GM21619 (cell line): ENCODE results near the gene SPATA20.

Experiments used
- ATAC-seq: cut with Tn5 transposase; IDR thresholded peaks from one replicate; pipeline ENCODE4 v1.9.1; 2021; ENCODE audit not compliant: unreplicated experiment

SPATA20 gene

DNA sequence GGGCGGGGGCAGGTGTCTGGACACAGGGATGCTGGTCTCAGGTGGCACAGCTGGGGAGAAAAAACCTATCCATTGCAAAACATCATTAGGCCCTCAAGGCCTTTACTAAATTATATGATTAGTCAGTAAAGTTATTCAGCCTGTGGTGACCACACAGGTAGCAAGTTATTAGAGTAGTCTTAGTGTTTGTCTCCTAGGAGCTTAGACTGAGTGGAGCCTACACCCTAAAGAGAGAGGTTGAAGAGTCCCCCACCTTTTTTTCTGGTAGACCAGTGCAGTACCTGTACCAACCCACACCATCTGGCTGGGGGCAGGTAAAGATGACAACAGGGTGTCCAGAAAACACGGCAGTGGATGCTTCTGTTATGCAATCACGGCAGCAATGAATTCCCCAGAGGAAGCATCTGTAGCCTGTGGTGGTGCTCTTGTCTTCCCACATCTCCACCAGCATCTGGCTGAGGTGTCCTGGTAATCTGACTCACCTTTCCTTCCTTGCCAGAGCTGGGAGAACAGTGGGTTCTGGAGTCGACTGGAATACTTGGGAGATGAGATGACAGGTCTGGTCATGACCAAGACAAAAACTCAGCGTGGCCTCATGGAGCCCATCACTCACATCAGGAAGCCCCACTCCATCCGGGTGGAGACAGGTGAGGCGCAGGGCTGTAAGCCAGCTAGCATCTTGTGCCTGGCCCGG is 27.7 kb upstream of the SPATA20 start:
- no peak for ATAC-seq

DNA sequence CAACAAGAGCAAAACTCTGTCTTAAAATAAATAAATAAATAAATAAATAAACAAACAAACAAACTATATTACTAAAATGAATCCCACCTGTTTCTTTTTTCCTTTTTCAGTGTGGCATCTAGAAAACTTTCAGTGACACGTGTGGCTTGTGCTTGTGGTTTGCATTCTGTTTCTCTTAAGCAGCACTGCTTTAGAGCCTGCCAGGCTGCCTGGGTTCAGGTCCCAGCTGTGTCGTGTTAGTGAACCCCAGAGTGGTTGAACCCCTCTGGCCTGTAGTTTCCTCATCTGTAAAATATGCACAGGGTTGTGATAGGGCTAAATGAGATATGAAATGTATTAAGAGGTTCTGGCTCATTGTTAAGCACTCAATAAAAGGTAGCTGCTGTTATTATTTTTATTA is 26.5 kb upstream of the SPATA20 start:
- ATAC-seq = no peak

DNA sequence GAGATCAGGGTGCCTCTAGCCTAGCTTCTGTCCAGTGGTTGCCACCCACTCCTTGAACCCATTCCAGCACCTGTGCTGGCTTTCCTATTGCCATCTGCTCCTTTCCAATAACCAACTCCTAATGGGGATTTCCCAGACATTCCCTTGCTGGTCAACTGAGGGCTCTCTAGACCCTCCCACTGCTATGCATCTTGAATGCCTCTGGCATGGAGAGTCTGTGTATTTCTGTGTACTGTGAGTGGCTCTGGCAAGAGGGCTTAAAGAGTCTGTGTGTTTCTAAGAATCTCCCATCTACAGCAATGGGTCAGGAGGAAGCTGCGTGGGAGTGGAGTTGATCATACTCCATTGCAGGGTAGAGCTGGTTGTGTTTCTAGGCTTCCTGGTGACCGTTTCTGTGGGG is 25.5 kb upstream of the SPATA20 start:
- ATAC-seq = no peak

DNA sequence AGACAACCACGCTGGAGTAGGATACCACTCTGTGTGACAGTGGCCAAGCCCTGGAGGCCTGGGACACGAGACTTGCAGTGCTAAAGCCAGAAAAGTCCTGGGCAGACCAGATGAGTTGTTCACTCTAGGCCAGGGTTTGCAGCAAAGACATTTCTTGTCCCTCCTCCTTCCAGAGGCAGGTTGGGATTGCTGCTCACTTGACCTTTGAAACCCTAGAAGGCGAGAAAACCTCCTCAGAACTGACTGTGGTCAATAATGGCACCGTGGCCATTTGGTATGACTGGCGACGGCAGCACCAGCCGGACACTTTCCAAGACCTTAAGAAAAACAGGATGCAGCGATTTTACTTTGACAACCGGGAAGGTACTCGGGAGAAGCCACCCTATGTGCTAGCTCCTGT is 24.2 kb upstream of the SPATA20 start:
- no peak for ATAC-seq

DNA sequence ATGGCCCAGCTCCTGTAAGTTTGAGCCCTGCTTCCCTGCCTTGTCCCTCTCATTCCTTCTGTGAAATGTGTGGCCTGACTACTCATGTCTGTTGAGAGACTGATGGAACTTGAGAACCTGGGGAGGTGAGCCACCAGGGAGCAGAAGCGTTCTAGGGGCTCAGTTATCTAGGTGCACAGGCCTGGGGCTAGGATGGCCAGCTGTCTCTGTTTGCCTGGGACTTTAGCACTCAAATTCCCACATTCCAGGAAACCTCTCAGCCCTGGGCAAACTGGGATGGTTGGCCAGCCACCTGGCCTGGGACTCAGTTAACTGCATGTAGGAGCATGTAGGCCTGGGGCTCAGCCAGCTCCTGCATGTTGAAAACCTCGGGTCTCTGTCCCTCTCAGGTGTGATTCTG is 23.8 kb upstream of the SPATA20 start:
- ATAC-seq = no peak

DNA sequence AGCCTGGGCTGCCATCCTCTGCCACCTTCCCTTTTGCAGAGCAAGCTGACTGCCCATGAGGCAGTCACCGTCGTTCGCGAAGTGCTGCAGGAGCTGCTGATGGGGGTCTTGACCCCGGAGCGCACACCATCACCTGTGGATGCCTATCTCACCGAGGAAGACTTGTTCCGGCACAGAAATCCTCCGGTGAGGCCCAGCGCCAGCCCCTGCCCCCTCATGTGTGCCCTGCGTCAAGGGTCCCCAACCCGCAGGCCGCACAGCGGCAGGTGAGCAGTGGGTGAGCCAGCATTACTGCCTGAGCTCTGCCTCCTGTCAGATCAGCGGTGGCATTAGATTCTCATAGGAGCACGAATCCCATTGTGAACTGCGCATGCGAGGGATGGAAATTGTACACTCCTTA is 22.1 kb upstream of the SPATA20 start:
- ATAC-seq = no peak

DNA sequence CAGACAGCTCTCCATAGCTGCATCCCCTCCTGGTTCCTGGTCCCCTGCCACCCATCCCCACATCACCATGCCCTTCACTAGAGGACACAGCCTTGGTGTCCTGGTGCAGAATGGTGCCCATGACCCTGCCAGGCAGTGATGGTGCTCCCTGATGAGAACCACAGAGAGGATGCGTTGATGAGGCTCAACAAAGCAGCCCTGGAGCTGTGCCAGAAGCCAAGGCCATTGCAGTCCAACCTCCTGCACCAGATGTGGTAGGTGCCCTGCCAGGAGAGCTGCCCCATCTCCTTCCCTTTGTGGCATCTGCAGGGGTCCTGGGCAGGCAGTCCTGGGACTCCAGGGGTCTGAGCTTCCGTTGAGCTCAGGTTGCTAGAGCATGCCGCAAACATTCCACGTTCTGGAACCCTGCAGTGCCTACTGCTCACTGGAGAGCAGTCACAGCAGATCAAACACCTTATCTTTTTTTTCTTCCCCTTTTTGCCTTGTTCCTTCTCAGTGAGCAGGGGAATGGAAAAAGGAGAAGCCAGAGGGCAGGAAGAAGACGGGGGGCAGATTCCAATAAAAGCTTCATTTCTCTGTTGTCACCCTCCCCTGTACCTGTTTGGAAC is 19.7 kb upstream of the SPATA20 start:
- ATAC-seq = no peak

DNA sequence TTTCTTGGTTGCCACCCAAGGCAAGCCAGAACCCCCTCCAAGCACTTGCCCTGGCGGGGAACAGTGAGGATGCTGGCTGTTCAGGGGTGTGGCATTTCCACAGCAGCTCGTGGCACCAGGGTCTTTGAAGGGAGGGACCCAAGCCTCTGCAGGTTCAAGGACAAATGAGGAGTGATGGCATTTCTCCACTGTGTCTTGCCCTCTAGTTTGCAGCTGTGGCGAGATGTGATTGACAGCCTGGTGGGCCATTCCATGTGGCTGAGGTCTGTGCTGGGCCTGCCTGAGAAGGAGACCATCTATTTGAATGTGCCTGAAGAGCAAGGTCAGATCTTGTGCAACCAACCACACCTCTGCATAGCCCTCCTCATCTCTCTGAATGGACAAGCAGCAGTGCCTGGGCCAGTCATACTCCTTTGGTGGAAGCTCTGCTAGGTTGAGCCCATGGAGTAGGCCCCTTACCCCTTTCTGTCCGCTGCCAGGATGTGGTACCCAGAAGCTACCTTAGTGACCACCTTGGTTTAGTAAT is 19.0 kb upstream of the SPATA20 start:
- no peak for ATAC-seq

DNA sequence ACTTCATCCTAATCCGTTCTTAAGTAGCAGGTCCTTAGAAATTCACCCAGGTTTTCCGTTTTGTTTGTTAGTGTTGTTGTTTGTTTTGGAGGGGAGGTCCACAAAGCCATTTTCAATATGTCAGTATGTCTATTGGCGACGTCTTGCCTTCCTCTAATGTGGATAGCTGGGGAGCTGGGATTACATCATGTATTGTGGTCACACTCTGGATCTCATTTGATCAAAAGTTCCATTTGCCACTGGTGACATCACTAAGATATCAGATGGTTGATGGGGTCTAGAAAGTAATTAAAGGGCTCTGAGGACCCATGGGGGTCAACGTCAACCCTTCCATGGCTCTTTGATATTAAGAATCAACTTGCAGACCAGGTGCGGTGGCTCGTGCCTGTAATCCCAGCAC is 17.1 kb upstream of the SPATA20 start:
- no peak for ATAC-seq

DNA sequence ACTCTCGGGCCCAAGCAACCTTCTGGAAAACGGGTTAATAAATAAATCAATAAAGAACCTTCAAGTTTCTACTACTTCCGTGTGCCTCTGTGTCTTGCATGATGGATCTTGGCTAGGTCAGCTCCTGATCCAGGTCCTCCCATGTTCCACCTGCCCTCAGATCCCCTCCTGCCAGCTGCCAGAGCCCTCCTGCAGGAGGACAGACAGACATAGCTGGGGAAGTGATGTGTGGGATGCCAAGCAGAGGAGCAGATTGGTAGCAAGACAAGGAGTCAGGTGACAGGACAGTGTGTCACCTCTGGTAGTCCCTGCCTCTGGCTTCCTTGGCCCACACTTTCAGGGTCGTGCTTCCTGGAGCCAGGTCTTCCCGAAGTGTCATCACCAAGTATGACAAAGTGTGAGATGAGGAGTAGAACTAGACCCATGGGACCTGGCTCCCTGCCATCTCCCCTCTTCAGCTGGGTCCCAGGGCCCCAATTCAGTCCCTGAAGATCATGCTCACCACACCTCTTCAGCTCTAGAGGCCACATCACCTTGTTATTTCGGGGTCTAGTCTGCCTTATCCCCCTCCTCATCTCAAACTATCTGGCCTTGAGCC is 15.4 kb upstream of the SPATA20 start:
- ATAC-seq = no peak

DNA sequence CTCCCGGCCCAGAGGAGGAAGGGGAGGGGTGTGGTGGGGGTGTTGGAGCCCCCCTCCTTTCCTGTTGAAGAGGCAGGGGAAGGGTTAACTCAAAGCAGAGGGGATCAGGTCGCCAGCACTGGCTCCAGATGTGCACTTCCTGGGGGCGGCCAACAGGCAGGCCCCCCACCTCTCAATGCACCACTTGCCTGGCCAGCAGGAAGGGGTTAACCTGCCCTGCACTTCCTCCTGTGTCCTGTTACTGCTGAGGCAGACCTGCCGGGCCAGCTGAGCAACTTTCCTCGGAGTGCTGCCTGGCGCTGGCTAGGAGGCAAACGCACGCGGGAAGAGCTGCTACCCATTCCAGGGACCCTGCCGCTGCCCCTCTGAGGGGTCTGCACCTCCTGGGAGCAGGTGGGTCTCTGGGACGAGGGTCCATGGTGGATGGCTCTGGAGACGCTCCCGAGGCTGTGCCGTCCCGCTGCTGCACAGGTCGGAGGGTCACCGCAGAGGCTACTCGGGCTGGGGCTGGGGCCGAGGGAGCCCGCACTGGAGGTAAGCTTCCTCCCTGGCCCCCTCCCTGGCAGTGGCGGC is 14.4 kb upstream of the SPATA20 start, which contains the start of gene EPN3:
Gene EPN3, plus strand, starts transcription at position 284 of the 573 bp plus-strand sequence. CDS start 3,822 bp downstream, outside the sequence.
- ATAC-seq = no peak

DNA sequence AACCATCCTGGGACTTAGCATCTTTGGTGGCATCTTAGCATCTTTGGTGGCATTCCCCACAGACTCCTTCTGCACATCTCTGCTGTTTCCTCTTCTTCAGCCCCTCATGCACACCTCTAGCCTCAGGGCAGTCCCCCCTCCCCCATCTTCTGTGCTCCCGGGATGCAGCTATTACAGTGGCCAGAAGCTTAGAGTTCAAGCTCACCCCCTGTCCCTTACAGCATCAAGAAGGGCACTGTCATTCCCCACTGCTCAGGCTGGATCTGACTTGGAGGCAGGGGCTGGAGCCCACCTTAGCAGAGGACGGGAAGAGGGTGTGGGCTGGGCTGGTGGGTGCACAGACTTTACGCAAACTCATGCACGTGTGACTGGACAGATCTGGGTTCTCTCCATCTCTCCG is 13.8 kb upstream of the SPATA20 start:
- no peak for ATAC-seq

DNA sequence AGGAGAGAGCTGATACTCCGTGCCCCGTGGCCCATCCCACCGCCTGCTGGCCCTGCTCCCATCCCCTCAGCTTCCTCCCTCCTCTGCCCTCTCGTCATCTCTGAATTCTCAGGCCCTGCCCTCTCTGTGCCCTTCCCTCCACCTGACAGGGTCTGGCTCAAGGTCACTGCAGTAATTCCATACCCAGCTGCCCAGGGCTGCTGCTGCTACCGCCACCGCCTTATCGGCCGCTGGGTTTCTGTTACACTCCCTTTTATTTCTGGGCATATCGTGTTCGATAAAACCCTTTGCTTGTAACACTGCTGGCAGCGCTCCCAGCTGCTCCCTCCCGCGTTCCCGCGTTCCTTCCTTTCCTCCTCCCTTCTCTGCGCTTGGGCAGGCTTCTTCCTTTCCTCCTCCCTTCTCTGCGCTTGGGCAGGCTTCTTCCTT is 13.2 kb upstream of the SPATA20 start:
- ATAC-seq = no peak

DNA sequence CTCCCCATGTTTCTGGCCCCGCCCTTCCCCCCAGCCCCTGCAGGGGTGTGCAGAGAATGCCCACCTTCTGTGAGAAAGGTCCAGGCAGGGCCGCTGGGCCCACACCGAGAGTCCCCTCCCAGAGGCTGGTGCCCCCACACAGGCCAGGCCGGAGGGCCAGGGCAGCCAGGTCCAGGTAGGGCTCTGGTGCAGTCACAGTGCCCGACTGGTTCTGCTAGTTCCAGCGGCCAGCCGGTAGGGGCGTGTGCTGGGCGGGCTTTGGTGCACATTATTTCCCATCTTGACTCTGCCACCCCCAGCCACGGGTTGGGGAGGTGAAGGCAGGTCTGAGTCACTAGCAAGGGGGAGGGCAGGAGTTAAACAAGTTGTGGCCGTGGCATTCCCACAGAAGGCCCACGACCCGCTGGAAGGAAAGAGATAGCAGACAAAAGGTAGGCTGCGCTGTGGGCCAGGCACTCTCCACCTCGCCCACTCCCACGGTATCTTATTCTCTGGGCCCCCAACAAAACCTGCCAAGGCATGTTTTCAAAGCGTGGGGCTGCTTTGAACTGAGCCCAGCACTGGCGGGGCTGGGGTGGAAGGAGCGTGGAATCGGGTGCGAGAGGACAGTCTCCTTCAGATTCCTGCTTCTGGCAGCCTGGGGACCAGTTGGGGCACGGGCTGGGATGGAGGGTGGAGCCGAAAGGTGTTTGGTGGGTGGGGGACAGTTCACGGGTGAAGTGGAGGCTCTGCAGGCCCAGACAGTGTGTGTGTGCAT is 12.6 kb upstream of the SPATA20 start:
- no peak for ATAC-seq

DNA sequence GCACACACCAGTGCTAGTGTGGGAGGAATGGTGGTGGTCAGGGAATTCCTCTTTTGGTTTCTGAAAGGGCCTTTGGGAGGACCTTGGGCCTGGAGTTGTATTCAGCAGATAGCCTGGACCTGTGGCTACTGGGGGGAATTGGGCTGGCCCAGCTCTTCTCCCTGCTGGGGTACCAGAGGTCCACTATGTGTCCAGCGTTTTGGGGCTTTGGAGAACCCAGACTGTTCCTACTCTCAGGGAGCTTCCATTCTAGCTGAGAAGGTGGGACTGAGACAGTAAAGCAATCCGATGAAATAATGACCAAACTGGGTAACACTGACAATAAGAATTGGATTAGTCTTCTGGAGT is 12.0 kb upstream of the SPATA20 start:
- no peak for ATAC-seq

DNA sequence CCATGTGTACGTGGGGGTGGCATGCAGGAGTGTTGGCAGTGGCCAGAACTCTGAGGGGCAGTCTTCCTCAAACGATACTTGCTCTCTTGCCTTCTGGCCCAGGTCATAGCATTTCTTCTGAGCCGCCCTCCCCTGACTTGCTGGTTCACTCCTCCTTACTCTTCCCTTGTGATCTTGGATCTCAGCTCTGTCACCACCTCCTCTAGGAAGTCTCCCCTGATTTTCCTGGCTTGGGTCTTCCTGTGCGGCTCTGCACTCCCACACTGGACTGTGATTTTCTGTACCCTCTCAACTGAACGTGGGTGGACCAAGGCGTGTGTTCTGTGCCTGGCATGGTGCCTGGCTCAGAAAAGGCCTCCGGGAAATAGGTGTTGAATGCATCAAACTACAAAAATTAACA is 11.6 kb upstream of the SPATA20 start:
- no peak for ATAC-seq

DNA sequence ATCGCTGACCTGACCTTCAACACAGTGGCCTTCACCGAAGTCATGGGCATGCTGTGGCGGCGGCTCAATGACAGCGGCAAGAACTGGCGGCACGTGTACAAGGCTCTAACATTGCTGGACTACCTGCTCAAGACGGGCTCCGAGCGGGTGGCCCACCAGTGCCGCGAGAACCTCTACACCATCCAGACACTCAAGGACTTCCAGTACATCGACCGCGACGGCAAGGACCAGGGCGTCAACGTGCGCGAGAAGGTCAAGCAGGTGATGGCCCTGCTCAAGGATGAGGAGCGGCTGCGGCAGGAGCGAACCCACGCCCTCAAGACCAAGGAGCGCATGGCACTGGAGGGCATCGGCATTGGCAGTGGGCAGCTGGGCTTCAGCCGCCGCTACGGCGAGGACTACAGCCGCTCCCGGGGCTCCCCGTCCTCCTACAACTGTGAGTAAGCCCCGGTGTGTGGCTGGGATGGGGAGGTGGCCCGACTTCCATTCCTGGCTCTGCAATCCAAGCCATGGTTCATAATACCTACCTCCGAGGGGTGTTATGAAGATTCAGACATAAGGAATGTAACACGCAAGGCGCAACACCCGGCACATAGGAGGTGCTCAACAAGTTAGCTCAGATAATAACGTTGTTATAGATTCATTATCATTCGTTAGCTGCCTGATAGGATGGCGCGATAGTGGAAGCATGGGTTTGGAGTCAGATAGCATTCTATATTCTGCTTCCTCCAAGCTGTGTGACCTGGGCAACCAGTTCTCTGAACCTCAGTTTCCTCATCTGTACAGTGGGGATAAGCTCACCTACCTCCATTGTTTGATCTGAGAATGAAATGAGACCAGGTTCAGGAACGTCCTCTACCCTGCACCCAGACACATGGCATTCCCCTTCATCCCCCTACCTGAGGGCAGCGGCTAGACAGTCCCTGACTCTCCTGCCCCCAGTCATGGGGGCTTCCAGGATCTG is 10.0 kb upstream of the SPATA20 start:
- ATAC-seq = no peak

DNA sequence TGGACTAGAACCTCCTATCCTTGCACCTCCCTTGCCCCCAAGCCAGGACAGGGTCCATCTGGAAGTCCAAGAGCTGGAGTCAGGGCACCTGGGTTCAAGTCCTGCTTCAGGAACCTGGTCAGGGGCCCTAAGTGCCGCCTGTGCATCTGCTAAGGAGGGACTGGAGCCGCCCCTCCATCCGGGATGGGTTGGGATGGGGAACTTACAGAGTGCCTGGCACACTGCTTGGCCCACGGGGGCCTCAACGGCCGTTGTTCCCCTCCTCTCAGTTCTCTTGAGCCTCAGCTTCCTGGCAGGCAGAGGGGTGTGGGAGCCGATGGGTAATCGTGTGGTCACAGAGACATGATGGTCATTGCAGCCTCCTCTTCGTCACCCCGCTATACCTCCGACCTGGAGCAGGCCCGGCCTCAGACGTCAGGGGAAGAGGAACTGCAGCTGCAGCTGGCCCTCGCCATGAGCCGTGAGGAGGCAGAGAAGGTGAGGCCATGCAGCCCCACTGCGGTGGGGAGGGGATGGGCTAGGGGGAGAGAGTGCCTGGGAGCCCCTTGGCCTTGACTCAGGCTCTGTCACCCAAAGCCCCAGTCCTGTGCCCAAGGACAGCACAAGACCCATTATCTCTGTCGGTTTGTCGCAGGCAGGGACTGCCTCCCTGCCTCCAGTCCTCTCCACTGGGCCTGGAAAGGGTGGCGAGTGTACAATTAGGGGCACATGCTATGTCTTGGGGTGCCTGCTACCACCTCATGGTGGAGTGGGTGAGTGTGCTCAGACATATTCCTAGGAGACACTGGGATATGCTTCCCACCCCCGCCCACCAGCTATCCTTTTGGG is 9.0 kb upstream of the SPATA20 start:
- ATAC-seq = no peak
